K562 (cell line): ENCODE data around the gene ZNF652.

Experiments used
- ARNT ChIP-seq, 2 experiments: fragments of 450-650 bp; IDR thresholded peaks; 2 replicates each; pipeline ENCODE4 v1.6.1; 2016; ENCODE audit warnings: mild to moderate bottlenecking in 1 of 2
- CTCF ChIP-seq, 3 experiments: IDR thresholded peaks in 2 of 3; conservative IDR thresholded peaks in 1 of 3; 2 replicates each; pipeline ENCODE4 v1.5.1; 2011 to 2012; ENCODE audit warnings: low read length in 3 of 3, mild to moderate bottlenecking in 3 of 3, control low read depth in 2 of 3, improper control_type of control experiment in 1 of 3, inconsistent platforms in 1 of 3, low read depth in 1 of 3, mixed read lengths in 1 of 3, moderate library complexity in 1 of 3; ENCODE audit not compliant: insufficient read depth in 2 of 3
- EP300 ChIP-seq: IDR thresholded peaks from 2 replicates; pipeline ENCODE4 v1.6.1; 2012; ENCODE audit warnings: low read length, improper control_type of control experiment
- GABPB1 ChIP-seq: sonication (generic); formaldehyde crosslinking; IDR thresholded peaks from 2 replicates; pipeline ENCODE4 v1.8.0; 2022; ENCODE audit warnings: mild to moderate bottlenecking, missing genetic modification reagents
- HDAC6 ChIP-seq: IDR thresholded peaks from 2 replicates; pipeline ENCODE4 v1.6.1; 2012; ENCODE audit warnings: low read depth, mild to moderate bottlenecking, control low read depth, inconsistent platforms, low read length, moderate library complexity
- NFYB ChIP-seq: IDR thresholded peaks from 2 replicates; pipeline ENCODE4 v1.6.1; 2011; ENCODE audit warnings: mild to moderate bottlenecking, moderate library complexity; ENCODE audit not compliant: insufficient read length; ENCODE audit errors: extremely low read depth
- POLR2AphosphoS5 ChIP-seq: IDR thresholded peaks from 2 replicates; pipeline ENCODE4 v1.6.1; 2011; ENCODE audit warnings: mild to moderate bottlenecking, low read depth, low read length, moderate library complexity; ENCODE audit not compliant: control insufficient read depth, insufficient read depth

GRCh38 chr17:49383060-49383459, 21.0 kb upstream of the ZNF652 start:
- TF ChIP-seq NFYB (no peak), ARNT (IDR thresholded peaks at IDR 0.05) (no peak), POLR2AphosphoS5 (no peak), CTCF (IDR thresholded peaks at IDR 0.05 in 2 of 3, conservative IDR thresholded peaks at IDR 0.05 in 1 of 3; ENCODE audit: insufficient read depth in 2 of 3, low read depth in 1 of 3, low read length in 3 of 3) (no peak), EP300 (no peak), GABPB1 (CRISPR knock-in tag) (no peak), HDAC6 (no peak)
